A549 (cell line): Measurements from ENCODE around the gene FASTK.

Source experiments
- CBX8 ChIP-seq: fragments of 200-600 bp; sonication (generic); IDR thresholded peaks from 2 replicates; pipeline ENCODE4 v1.6.1; 2016
- EP300 ChIP-seq, 2 experiments: fragments of >200 bp; sonication (Bioruptor Twin); formaldehyde crosslinking; IDR thresholded peaks; 2 replicates in 1 of 2; 3 replicates in 1 of 2; pipeline ENCODE4 v1.6.1; 2016 to 2017
- TF ChIP-seq, protein P1 (sequence below): fragments of >200 bp; sonication (Bioruptor Twin); formaldehyde crosslinking; IDR thresholded peaks from 3 replicates; pipeline ENCODE4 v1.5.1; 2016

DNA sequence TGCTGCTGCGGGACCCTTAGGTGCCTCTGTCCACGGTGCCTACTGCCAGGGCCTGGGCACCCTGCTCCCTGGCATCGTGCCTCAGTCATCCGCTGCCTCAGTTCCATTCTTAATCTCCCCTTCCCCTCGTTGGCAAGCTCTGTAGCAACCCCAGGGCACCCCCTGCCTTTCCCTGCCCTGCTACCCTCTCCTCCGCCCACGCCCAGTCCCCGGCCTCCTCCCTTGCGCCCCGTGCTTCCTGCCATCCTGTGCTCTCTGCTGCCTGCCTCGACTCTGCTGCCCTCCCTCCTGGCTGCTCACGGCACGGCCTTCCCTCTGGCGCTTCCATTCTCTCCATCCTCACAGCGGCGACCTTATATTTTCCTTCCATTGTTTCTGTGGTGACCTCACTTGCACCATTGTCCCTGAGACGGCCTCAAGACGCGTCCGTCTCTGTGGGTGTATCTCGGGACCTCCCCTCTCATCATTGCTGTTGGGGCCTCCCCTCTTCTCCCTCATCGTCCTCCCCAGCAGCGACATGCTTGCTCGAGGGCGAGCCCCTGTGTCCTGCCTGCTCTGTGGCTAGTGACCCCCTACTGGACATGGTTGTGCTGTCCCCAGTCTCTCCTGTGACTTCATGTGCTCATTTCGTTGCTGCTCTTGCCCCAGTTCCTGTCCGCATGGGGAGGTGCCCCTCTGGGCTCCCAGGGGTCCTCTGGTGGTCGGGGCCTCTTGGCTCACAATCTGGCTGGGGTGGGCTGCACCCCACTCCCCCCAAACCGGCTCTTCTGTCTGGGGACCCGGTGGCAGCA is 41.0 kb upstream of the FASTK start:
- no peak for TF ChIP-seq CBX8
- TF ChIP-seq, protein P1, sequence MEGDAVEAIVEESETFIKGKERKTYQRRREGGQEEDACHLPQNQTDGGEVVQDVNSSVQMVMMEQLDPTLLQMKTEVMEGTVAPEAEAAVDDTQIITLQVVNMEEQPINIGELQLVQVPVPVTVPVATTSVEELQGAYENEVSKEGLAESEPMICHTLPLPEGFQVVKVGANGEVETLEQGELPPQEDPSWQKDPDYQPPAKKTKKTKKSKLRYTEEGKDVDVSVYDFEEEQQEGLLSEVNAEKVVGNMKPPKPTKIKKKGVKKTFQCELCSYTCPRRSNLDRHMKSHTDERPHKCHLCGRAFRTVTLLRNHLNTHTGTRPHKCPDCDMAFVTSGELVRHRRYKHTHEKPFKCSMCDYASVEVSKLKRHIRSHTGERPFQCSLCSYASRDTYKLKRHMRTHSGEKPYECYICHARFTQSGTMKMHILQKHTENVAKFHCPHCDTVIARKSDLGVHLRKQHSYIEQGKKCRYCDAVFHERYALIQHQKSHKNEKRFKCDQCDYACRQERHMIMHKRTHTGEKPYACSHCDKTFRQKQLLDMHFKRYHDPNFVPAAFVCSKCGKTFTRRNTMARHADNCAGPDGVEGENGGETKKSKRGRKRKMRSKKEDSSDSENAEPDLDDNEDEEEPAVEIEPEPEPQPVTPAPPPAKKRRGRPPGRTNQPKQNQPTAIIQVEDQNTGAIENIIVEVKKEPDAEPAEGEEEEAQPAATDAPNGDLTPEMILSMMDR, result no peak
- no peak for TF ChIP-seq EP300 (IDR thresholded peaks at IDR 0.05)
